Gastrocnemius medialis (tissue), 4 donors: ENCODE results near the gene AGXT. TPM values are rescaled to one million over a fixed set of nuclear protein-coding genes. Genes with fewer than 3 reads are reported as not detected.

ENCODE experiments used
- ATAC-seq, 2 donors: fragments of 150-250 bp; one replicate each; pipeline ENCODE4 v1.9.1; 2016
- DNase-seq, 2 donors: peaks; one replicate each; pipeline ENCODE4 v3.0.0-alpha.2; 2019
- H3K27ac ChIP-seq, 4 donors: fragments of 200-600 bp; sonication (generic); 1 replicate in 1 of 4; 2 replicates in 3 of 4; pipeline ENCODE4 v1.5.1; 2016 to 2018; ENCODE audit warnings: mild to moderate bottlenecking in 2 of 4, moderate library complexity in 1 of 4
- H3K27me3 ChIP-seq, 3 donors: fragments of 200-600 bp; sonication (generic) in 2 of 3; 1 replicate in 1 of 3; 2 replicates in 2 of 3; pipeline versions ENCODE4 v1.5.1 to v1.6.0; 2016 to 2019; ENCODE audit warnings: mild to moderate bottlenecking in 1 of 3, moderate library complexity in 1 of 3
- H3K36me3 ChIP-seq, 2 donors: fragments of 200-600 bp; sonication (generic) in 1 of 2; one replicate each; pipeline ENCODE4 v1.5.1; 2017 to 2018
- H3K4me1 ChIP-seq, 2 donors: fragments of 200-600 bp; sonication (generic) in 1 of 2; one replicate each; pipeline ENCODE4 v1.5.1; 2016 to 2017; ENCODE audit warnings: mild to moderate bottlenecking in 2 of 2
- H3K4me3 ChIP-seq, 4 donors: fragments of 200-600 bp; sonication (generic) in 3 of 4; 1 replicate in 1 of 4; 2 replicates in 3 of 4; pipeline ENCODE4 v1.5.1; 2016 to 2019; ENCODE audit warnings: mild to moderate bottlenecking in 2 of 4
- H3K9me3 ChIP-seq, 3 donors: fragments of 200-600 bp; sonication (generic) in 2 of 3; 1 replicate in 1 of 3; 2 replicates in 2 of 3; pipeline ENCODE4 v1.5.1; 2016 to 2019
- POLR2A ChIP-seq, 2 donors: fragments of 450-650 bp; IDR thresholded peaks; one replicate each; pipeline ENCODE4 v1.6.1; 2017; ENCODE audit warnings: antibody characterized with exemption in 2 of 2, mild to moderate bottlenecking in 2 of 2, moderate library complexity in 2 of 2
- in situ Hi-C, 4 donors: fragments of 200-750 bp; cut with MboI; loops; one replicate each; pipeline versions ENCODE4 v1.15.0 to v1.8.0; 2017; ENCODE audit warnings: low sequenced_read_pairs in 4 of 4
- intact Hi-C: fragments of 100-400 bp; cut with DNase I; formaldehyde crosslinking; loops from one replicate; pipeline ENCODE4 v1.15.1; 2023; ENCODE audit warnings: low total_unique reads
- total RNA-seq, 4 donors: library from RNA; depleted of rRNA; stranded (reverse); fragments of >200 nt; gene quantifications; one replicate each; pipeline versions ENCODE4 v1.1.0 to v1.2.3, GENCODE V29; 2016
- TF ChIP-seq, protein P1 (sequence below), 5 experiments: fragments of 450-650 bp in 3 of 5; fragments of 200-600 bp in 2 of 5; sonication (generic) in 2 of 5; IDR thresholded peaks in 4 of 5; conservative IDR thresholded peaks in 1 of 5; 1 replicate in 4 of 5; 2 replicates in 1 of 5; pipeline ENCODE4 v1.5.1; 2016 to 2019; ENCODE audit warnings: antibody characterized with exemption in 5 of 5, mild to moderate bottlenecking in 3 of 5, moderate library complexity in 3 of 5

Gene AGXT
- total RNA-seq, 4 donors from 2014 or later = 1.7 to 3.3 TPM; not detected in 2

- Histone ChIP-seq H3K36me3 (no peaks in the 10 kb centered on the region), H3K27ac (no peak overlapping the region), H3K4me1 (no peaks in the 10 kb centered on the region), H3K27me3 (no peaks in the 10 kb centered on the region), H3K4me3 (no peak overlapping the region), H3K9me3 (no peaks in the 10 kb centered on the region)
- ATAC-seq (no peak), DNase-seq (no peak)
- in situ Hi-C loops = no loop called here
- intact Hi-C loops = no loop called here
- TF ChIP-seq POLR2A (IDR thresholded peaks at IDR 0.05) = no peak
- TF ChIP-seq, protein P1, sequence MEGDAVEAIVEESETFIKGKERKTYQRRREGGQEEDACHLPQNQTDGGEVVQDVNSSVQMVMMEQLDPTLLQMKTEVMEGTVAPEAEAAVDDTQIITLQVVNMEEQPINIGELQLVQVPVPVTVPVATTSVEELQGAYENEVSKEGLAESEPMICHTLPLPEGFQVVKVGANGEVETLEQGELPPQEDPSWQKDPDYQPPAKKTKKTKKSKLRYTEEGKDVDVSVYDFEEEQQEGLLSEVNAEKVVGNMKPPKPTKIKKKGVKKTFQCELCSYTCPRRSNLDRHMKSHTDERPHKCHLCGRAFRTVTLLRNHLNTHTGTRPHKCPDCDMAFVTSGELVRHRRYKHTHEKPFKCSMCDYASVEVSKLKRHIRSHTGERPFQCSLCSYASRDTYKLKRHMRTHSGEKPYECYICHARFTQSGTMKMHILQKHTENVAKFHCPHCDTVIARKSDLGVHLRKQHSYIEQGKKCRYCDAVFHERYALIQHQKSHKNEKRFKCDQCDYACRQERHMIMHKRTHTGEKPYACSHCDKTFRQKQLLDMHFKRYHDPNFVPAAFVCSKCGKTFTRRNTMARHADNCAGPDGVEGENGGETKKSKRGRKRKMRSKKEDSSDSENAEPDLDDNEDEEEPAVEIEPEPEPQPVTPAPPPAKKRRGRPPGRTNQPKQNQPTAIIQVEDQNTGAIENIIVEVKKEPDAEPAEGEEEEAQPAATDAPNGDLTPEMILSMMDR (IDR thresholded peaks at IDR 0.05 in 4 of 5, conservative IDR thresholded peaks at IDR 0.05 in 1 of 5) = no peak
Measured at GRCh38 chr2:240871071-240871958, 2.7 kb downstream of the AGXT start.

GRCh38 chr2:240872317-240873097 lies 3.9 kb downstream of the AGXT start:
- Histone ChIP-seq H3K27me3 (no peaks in the 10 kb centered on the region), H3K4me3 (no peak overlapping the region), H3K27ac (no peak overlapping the region), H3K4me1 (no peaks in the 10 kb centered on the region), H3K9me3 (no peaks in the 10 kb centered on the region), H3K36me3 (no peaks in the 10 kb centered on the region)
- TF ChIP-seq, protein P1 (IDR thresholded peaks at IDR 0.05 in 4 of 5, conservative IDR thresholded peaks at IDR 0.05 in 1 of 5) = no peak
- TF ChIP-seq POLR2A (IDR thresholded peaks at IDR 0.05) = no peak
- intact Hi-C loops (no loop called here), in situ Hi-C loops (no loop called here)
- peak in 1 of 2 donors; percentile 7 for DNase-seq
- no peak for ATAC-seq

- H3K4me3 ChIP-seq = no peak overlapping the region
- H3K4me1 ChIP-seq = no peaks in the 10 kb centered on the region
- no peak overlapping the region for H3K27ac ChIP-seq
- in situ Hi-C loops = no loop called here
- H3K36me3 ChIP-seq = no peaks in the 10 kb centered on the region
- TF ChIP-seq, protein P1 (IDR thresholded peaks at IDR 0.05 in 4 of 5, conservative IDR thresholded peaks at IDR 0.05 in 1 of 5) = no peak
- TF ChIP-seq POLR2A (IDR thresholded peaks at IDR 0.05) = no peak
- H3K27me3 ChIP-seq = no peaks in the 10 kb centered on the region
- intact Hi-C loops = no loop called here
- DNase-seq (peak in 1 of 2 donors; percentile 5), ATAC-seq (no peak)
- H3K9me3 ChIP-seq = no peaks in the 10 kb centered on the region
Measured at GRCh38 chr2:240873098-240873788, 4.6 kb downstream of the AGXT start.

- DNase-seq = peak in 1 of 2 donors; percentile 4
- no peak for ATAC-seq
- no peaks in the 10 kb centered on the region for H3K4me1 ChIP-seq
- intact Hi-C loops (no loop called here), in situ Hi-C loops (no loop called here)
- H3K9me3 ChIP-seq = no peaks in the 10 kb centered on the region
- H3K27me3 ChIP-seq = no peaks in the 10 kb centered on the region
- no peak overlapping the region for H3K4me3 ChIP-seq
- H3K27ac ChIP-seq = no peak overlapping the region
- TF ChIP-seq, protein P1 (IDR thresholded peaks at IDR 0.05 in 4 of 5, conservative IDR thresholded peaks at IDR 0.05 in 1 of 5) = no peak
- no peak for TF ChIP-seq POLR2A (IDR thresholded peaks at IDR 0.05)
- no peaks in the 10 kb centered on the region for H3K36me3 ChIP-seq
Measured at GRCh38 chr2:240873805-240874714, 5.4 kb downstream of the AGXT start.
